Esophagus squamous epithelium (tissue), 5 donors: ENCODE results near the gene SRBD1. TPM values are rescaled to one million over a fixed set of nuclear protein-coding genes. Genes with fewer than 3 reads are reported as not detected.

Experiments used
- DNase-seq: peaks from one replicate; lab custom pipeline; 2025; lab: John Stamatoyannopoulos, UW
- H3K27ac ChIP-seq, 4 donors: fragments of 200-600 bp; sonication (generic); one replicate each; pipeline ENCODE4 v1.5.1; 2016 to 2019; ENCODE audit warnings: mild to moderate bottlenecking in 1 of 4
- H3K27me3 ChIP-seq, 4 donors: fragments of 200-600 bp; sonication (generic); 1 replicate in 3 of 4; 2 replicates in 1 of 4; pipeline versions ENCODE4 v1.5.1 to v1.6.0; 2017 to 2021; ENCODE audit warnings: antibody characterized with exemption in 1 of 4
- H3K36me3 ChIP-seq, 3 donors: fragments of 200-600 bp; sonication (generic); one replicate each; pipeline ENCODE4 v1.5.1; 2016 to 2019
- H3K4me1 ChIP-seq, 3 donors: fragments of 200-600 bp; sonication (generic); one replicate each; pipeline ENCODE4 v1.5.1; 2017 to 2019
- H3K4me3 ChIP-seq, 4 donors: fragments of 200-600 bp; sonication (generic); 1 replicate in 3 of 4; 2 replicates in 1 of 4; pipeline ENCODE4 v1.5.1; 2016 to 2019; ENCODE audit warnings: mild to moderate bottlenecking in 2 of 4, moderate library complexity in 1 of 4
- H3K9me3 ChIP-seq, 3 donors: fragments of 200-600 bp; sonication (generic); one replicate each; pipeline ENCODE4 v1.5.1; 2016 to 2019
- POLR2A ChIP-seq, 4 donors: fragments of 450-650 bp; IDR thresholded peaks; one replicate each; pipeline ENCODE4 v1.6.1; 2017; ENCODE audit warnings: antibody characterized with exemption in 4 of 4, mild to moderate bottlenecking in 4 of 4, moderate library complexity in 3 of 4
- WGBS, 2 donors: methylation state at CpG; one replicate each; pipeline ENCODE4 v1.1.5; 2018; 5-methylcytosine and 5-hydroxymethylcytosine counted together
- intact Hi-C: fragments of 100-400 bp; cut with DNase I; formaldehyde crosslinking; loops from one replicate; pipeline ENCODE4 v1.15.0; 2022
- total RNA-seq, 4 donors: library from RNA; depleted of rRNA; stranded (reverse); fragments of >200 nt; gene quantifications; one replicate each; pipeline ENCODE4 v1.1.0, GENCODE V29; 2016
- TF ChIP-seq, protein P1 (sequence below), 6 experiments: fragments of 450-650 bp in 4 of 6; fragments of 200-600 bp in 2 of 6; sonication (generic) in 2 of 6; IDR thresholded peaks; one replicate each; pipeline ENCODE4 v1.5.1; 2016 to 2019; ENCODE audit warnings: antibody characterized with exemption in 6 of 6, mild to moderate bottlenecking in 4 of 6, moderate library complexity in 4 of 6
- donor health status: DM: yes; HTN: yes; CAD: no.

The SRBD1 gene
- total RNA-seq, 4 donors from 2014 or later: 5.0 to 21.6 (median 13.1) TPM

DNA sequence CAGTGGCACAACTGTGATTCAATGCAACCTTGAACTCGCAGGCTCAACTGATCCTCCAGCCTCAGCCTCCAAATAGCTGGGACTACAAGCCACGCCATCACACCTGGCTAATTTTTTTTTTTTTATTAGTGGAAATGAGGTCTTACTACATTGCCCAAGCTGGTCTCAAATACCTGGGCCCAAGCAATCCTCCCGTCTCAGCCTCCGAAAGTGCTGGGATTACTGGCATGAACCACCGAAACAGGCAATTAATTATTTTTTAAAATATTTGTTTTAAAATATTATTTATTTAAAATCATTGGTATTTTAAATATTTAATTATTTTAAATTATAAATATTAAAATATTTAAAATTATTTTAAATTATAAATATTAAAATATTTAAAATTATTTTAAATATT lies 24.5 kb downstream of the SRBD1 start:
- intact Hi-C loops: no loop called here
- 94 to 99% methylated on average over 5 of the region's 5 CpGs for WGBS, 2 donors
- TF ChIP-seq, protein P1, sequence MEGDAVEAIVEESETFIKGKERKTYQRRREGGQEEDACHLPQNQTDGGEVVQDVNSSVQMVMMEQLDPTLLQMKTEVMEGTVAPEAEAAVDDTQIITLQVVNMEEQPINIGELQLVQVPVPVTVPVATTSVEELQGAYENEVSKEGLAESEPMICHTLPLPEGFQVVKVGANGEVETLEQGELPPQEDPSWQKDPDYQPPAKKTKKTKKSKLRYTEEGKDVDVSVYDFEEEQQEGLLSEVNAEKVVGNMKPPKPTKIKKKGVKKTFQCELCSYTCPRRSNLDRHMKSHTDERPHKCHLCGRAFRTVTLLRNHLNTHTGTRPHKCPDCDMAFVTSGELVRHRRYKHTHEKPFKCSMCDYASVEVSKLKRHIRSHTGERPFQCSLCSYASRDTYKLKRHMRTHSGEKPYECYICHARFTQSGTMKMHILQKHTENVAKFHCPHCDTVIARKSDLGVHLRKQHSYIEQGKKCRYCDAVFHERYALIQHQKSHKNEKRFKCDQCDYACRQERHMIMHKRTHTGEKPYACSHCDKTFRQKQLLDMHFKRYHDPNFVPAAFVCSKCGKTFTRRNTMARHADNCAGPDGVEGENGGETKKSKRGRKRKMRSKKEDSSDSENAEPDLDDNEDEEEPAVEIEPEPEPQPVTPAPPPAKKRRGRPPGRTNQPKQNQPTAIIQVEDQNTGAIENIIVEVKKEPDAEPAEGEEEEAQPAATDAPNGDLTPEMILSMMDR (IDR thresholded peaks at IDR 0.05): no peak
- TF ChIP-seq POLR2A (IDR thresholded peaks at IDR 0.05): no peak

DNA sequence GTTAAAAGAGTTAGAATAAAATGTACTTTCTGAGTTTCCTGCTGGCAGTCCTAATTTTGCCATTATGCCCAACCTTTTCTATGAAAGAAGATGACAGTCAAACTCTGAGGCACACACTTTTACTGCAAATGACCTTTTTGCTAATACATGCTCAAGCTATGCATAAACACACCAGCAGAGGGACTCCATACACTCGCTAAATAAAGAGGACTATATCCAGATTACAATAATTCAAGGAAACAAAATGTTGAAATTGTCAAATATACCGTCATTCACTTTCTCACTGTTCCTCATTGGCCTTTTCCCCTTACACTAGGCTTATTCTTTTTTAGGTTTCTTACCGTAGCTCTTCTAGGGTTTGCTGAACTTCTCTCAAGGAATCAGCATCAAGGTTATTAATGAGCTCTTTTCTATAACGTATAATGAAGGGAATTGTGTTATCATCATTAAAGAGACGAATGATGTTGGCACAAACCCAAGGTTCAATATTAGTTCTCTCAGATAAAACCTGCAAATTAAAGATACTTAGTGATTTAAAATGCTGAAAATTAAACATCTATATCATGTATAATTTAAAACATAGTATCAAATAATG lies 25.7 kb downstream of the SRBD1 start:
- no peaks in the 10 kb centered on the region for H3K9me3 ChIP-seq
- no peak overlapping the region for H3K4me3 ChIP-seq
- no peaks in the 10 kb centered on the region for H3K27me3 ChIP-seq
- H3K4me1 ChIP-seq: no peaks in the 10 kb centered on the region
- no peak overlapping the region for H3K27ac ChIP-seq
- no peak for DNase-seq
- peaks cover 0 to 11% (median 0%) of the 10 kb centered on the region in 3 donors for H3K36me3 ChIP-seq
- TF ChIP-seq POLR2A (IDR thresholded peaks at IDR 0.05): no peak
- TF ChIP-seq, protein P1 (IDR thresholded peaks at IDR 0.05): peak in 5 of 6 experiments; percentile 53 to 69 (median 65)
- WGBS, 2 donors: 37 to 49% methylated on average over 5 of the region's 5 CpGs
- intact Hi-C loops: no loop called here

More for the DNA sequence above, 24.5 kb downstream of the SRBD1 start:
- Histone ChIP-seq H3K4me3 (no peak overlapping the region), H3K4me1 (no peaks in the 10 kb centered on the region), H3K9me3 (no peaks in the 10 kb centered on the region), H3K27ac (no peak overlapping the region), H3K36me3 (peaks cover 0 to 11% (median 0%) of the 10 kb centered on the region in 3 donors), H3K27me3 (no peaks in the 10 kb centered on the region)
- no peak for DNase-seq

DNA sequence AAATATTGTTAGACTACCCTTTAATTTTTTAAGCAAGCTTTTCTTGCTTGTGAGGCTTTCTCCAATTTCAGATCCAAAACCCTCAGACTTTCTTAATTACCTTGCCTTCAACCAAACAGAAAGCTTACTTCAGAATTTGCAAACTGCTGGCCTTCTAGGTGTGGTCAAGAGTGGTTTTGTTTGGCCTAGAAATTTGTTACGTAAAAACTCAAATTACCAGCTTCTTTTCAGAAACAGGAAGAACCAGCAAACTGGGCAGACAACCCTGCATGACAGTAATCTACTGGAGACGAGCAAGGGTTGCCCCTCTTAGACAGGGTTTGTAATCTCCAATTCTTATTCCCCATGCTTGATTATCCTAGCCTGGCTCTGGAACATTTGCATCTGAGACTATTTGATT lies 27.1 kb downstream of the SRBD1 start:
- TF ChIP-seq, protein P1 (IDR thresholded peaks at IDR 0.05): no peak
- no peak for TF ChIP-seq POLR2A (IDR thresholded peaks at IDR 0.05)
- peaks cover 0 to 17% (median 0%) of the 10 kb centered on the region in 3 donors for H3K36me3 ChIP-seq
- no peaks in the 10 kb centered on the region for H3K4me1 ChIP-seq
- no peak for DNase-seq
- no peaks in the 10 kb centered on the region for H3K9me3 ChIP-seq
- no peak overlapping the region for H3K4me3 ChIP-seq
- H3K27me3 ChIP-seq: no peaks in the 10 kb centered on the region
- intact Hi-C loops: no loop called here
- no peak overlapping the region for H3K27ac ChIP-seq
- 80 to 89% methylated on average over 2 of the region's 2 CpGs for WGBS, 2 donors

DNA sequence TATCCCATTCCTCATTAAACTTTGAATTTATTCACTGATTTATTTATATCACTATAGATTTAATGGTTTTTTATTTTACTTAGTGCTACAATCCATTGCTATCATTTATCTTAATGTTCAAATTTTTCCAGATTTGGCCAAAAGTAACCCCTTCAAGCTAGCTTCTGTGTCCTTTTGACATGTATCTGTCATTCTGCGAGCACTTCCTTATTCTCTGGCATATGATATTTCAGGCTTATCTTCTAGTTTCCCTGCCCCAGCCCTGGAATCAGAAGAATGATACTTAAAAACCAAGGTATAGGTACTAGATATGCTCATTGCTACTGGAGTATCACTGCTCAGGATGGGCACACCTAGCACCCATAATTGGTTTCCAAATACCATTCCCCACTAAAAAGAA lies 28.5 kb downstream of the SRBD1 start:
- WGBS, 2 donors: 88 to 93% methylated on average over 1 of the region's 1 CpG
- intact Hi-C loops: no loop called here
- H3K9me3 ChIP-seq: no peaks in the 10 kb centered on the region
- no peaks in the 10 kb centered on the region for H3K27me3 ChIP-seq
- no peak overlapping the region for H3K4me3 ChIP-seq
- H3K4me1 ChIP-seq: no peaks in the 10 kb centered on the region
- TF ChIP-seq, protein P1 (IDR thresholded peaks at IDR 0.05): no peak
- H3K36me3 ChIP-seq: peaks cover 0 to 21% (median 0%) of the 10 kb centered on the region in 3 donors
- DNase-seq: no peak
- H3K27ac ChIP-seq: no peak overlapping the region

DNA sequence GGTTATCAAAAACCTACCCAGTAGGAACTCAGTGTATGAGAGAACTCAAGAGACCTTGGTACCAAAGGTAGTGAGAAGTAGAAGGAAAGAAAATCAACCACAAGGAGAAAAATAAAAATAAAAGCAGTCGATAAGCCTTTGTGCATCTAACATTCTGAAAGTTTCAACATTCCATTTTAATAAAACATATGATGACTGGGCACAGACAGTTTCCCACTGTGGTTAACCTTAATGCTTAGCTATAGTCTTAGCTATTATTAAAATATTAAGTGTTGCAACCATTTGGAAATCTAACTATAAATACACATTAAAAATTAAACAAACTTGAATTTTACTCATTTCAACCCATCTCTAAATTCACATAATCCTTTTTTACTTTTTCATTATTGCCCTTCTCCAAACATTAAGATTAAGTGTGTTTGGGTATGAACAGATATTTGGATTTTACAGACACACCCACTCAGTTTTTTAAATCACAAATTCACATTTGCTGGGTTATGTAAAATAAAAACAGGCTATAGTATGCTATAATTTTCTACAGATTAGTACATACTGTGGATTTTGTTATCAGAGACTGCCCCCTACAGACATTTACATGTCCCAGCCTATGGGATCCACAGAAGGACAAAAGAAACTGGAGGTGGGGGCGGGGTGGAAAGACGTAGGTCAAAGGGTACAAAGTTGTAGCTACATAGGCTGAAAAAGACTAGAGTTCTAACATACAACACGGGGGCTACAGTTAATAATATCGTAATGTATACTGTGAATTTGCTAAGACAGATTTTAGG lies 32.8 kb downstream of the SRBD1 start:
- no peak for TF ChIP-seq POLR2A (IDR thresholded peaks at IDR 0.05)
- TF ChIP-seq, protein P1 (IDR thresholded peaks at IDR 0.05): peak in 2 of 6 experiments; percentile 4 to 17
- no peak for DNase-seq
- no peaks in the 10 kb centered on the region for H3K9me3 ChIP-seq
- 66 to 81% methylated on average over 5 of the region's 5 CpGs for WGBS, 2 donors
- H3K4me3 ChIP-seq: no peak overlapping the region
- intact Hi-C loops: no loop called here
- peaks cover 0 to 37% (median 0%) of the 10 kb centered on the region in 3 donors for H3K36me3 ChIP-seq
- no peaks in the 10 kb centered on the region for H3K27me3 ChIP-seq
- no peaks in the 10 kb centered on the region for H3K4me1 ChIP-seq
- H3K27ac ChIP-seq: no peak overlapping the region
